Upper lobe of right lung (tissue), 1 donor: ENCODE results near the gene AGXT2. TPM values are rescaled to one million over a fixed set of nuclear protein-coding genes. Genes with fewer than 3 reads are reported as not detected.

Source experiments
- ATAC-seq: fragments of 200-7000 bp; cut with Tn5 transposase; one replicate; pipeline ENCODE4 v1.9.1; 2020; ENCODE audit warnings: mild to moderate bottlenecking, moderate library complexity
- DNase-seq: peaks from one replicate; pipeline ENCODE4 v3.0.0-alpha.2; 2020
- H3K27ac ChIP-seq: fragments of 200-600 bp; one replicate; pipeline ENCODE4 v1.8.0; 2022
- H3K27me3 ChIP-seq: fragments of 200-600 bp; one replicate; pipeline ENCODE4 v1.8.0; 2022; ENCODE audit warnings: mild to moderate bottlenecking
- H3K36me3 ChIP-seq: fragments of 200-600 bp; one replicate; pipeline ENCODE4 v1.8.0; 2022
- H3K4me1 ChIP-seq: fragments of 200-600 bp; one replicate; pipeline ENCODE4 v1.8.0; 2022
- H3K4me3 ChIP-seq: fragments of 200-600 bp; one replicate; pipeline ENCODE4 v1.8.0; 2022; ENCODE audit warnings: mild to moderate bottlenecking
- H3K9me3 ChIP-seq: fragments of 200-600 bp; one replicate; pipeline ENCODE4 v1.8.0; 2022
- intact Hi-C: fragments of 100-400 bp; cut with DNase I; formaldehyde crosslinking; loops from one replicate; pipeline ENCODE4 v1.11.0; 2022
- total RNA-seq: library from RNA; stranded (reverse); fragmentation: NEBNext Ultra II Directional; extraction: Animal tissue kit (Norgen Biotek cat#: 25700); gene quantifications from one replicate; pipeline ENCODE4 v1.2.1, GENCODE V29; 2021
- TF ChIP-seq, protein P1 (sequence below): fragments of 200-600 bp; IDR thresholded peaks from one replicate; pipeline ENCODE4 v1.8.0; 2022; ENCODE audit warnings: antibody characterized with exemption
- donor health status: DM: no; HTN: yes; CAD: no; lungs with severe emphysema.

AGXT2 gene
- total RNA-seq, 1 donor from 2014 or later = not detected

DNA sequence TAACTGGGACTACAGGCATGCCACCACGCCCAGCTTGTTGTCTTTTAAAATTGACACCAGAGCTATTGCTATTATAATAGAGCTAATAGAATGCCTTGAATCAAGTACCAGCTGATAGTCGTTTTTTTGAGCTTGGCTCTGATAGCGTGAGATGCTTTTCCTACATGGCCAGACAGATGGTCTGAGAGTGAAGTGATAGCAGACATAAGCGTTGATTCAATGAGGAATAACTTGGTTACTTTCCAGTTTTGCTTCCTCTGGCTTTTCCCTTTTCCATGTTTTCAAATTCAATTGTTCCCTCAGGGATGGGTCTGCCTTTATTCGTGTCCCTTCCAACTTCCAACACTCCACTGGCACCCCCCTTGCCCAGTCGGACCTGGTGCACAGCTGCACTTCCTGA is 15.4 kb downstream of the AGXT2 start:
- H3K4me1 ChIP-seq = no peaks in the 10 kb centered on the region
- H3K36me3 ChIP-seq = no peaks in the 10 kb centered on the region
- intact Hi-C loops = no loop called here
- no peaks in the 10 kb centered on the region for H3K27me3 ChIP-seq
- ATAC-seq = no peak
- TF ChIP-seq, protein P1, sequence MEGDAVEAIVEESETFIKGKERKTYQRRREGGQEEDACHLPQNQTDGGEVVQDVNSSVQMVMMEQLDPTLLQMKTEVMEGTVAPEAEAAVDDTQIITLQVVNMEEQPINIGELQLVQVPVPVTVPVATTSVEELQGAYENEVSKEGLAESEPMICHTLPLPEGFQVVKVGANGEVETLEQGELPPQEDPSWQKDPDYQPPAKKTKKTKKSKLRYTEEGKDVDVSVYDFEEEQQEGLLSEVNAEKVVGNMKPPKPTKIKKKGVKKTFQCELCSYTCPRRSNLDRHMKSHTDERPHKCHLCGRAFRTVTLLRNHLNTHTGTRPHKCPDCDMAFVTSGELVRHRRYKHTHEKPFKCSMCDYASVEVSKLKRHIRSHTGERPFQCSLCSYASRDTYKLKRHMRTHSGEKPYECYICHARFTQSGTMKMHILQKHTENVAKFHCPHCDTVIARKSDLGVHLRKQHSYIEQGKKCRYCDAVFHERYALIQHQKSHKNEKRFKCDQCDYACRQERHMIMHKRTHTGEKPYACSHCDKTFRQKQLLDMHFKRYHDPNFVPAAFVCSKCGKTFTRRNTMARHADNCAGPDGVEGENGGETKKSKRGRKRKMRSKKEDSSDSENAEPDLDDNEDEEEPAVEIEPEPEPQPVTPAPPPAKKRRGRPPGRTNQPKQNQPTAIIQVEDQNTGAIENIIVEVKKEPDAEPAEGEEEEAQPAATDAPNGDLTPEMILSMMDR = no peak
- no peak overlapping the region for H3K27ac ChIP-seq
- no peaks in the 10 kb centered on the region for H3K9me3 ChIP-seq
- no peak for DNase-seq
- H3K4me3 ChIP-seq = no peak overlapping the region

DNA sequence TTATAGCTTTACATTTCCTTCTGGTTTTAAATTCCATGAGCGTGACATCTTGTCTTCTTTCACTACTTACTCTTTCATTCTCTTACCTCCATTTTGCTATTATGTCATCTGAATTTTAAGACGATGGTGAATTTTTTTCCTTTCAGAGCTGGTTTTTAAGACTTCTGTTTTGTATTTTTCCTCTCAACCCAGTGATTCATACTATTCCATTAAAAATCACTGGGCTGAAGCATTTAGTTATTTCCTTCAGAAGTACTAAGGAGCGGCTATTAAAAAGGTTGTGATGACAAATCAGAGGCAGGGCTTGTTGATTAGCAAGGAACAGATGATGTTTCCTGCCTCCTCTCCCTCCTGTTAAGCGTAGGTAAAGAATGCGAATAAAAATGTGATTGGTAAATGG is 16.5 kb downstream of the AGXT2 start:
- Histone ChIP-seq H3K4me3 (no peak overlapping the region), H3K4me1 (no peaks in the 10 kb centered on the region), H3K9me3 (no peaks in the 10 kb centered on the region), H3K27me3 (no peaks in the 10 kb centered on the region), H3K36me3 (no peaks in the 10 kb centered on the region), H3K27ac (no peak overlapping the region)
- no peak for DNase-seq
- TF ChIP-seq, protein P1 = no peak
- ATAC-seq = no peak
- intact Hi-C loops = no loop called here

DNA sequence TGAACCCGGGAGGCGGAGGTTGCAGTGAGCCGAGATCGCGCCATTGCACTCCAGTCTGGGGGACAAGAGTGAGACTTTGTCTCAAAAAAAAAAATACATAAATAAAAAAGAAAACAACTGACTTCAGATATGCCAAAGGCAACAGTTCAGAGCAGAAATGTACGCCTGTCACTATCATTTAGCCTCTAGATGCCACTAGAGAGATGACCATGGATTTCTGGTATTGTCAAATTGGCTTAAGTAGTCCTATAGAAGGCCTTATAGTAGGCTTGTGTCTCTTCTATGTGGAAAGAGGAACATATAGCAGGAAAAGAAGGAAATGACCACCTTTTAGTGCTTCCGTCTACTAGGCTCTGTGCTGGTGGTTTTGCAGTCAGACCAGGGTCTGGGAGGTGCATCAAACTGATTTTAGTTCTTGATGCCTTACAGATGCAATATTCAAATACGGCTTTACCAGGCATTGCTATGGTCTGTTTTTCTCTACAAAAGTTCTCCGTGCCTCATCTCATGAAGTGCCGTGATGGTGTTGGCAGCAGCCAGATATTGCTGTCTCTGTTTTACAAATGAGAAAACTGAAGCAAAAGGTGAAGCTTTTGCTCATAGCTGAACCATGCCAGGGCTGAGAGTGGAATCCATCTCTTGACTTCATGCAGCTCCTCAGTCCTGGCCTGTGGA is 17.2 kb downstream of the AGXT2 start:
- intact Hi-C loops = no loop called here
- TF ChIP-seq, protein P1 = no peak
- Histone ChIP-seq H3K27me3 (no peaks in the 10 kb centered on the region), H3K27ac (no peak overlapping the region), H3K4me1 (no peaks in the 10 kb centered on the region), H3K9me3 (no peaks in the 10 kb centered on the region), H3K36me3 (no peaks in the 10 kb centered on the region), H3K4me3 (no peak overlapping the region)
- ATAC-seq (no peak), DNase-seq (no peak)

DNA sequence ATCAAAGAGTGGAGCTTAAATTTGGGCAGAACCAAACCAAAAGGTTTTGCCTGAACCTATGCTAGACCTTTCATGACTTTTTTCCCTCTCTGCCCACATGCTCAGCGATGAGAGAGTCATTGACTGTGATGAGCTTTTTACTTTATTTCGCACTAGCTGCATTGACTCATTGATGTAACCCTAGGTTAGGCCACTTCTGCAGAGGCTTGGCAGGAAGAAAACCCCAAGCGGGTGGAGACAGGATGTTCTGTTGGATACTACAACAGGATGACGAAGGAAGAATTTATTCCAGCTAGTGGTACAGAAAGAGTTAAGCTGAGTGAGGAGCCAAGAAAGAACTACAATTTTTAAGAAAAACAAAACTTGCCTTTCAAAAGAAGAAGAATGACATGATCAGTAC is 18.4 kb downstream of the AGXT2 start:
- no peak for ATAC-seq
- TF ChIP-seq, protein P1 = no peak

DNA sequence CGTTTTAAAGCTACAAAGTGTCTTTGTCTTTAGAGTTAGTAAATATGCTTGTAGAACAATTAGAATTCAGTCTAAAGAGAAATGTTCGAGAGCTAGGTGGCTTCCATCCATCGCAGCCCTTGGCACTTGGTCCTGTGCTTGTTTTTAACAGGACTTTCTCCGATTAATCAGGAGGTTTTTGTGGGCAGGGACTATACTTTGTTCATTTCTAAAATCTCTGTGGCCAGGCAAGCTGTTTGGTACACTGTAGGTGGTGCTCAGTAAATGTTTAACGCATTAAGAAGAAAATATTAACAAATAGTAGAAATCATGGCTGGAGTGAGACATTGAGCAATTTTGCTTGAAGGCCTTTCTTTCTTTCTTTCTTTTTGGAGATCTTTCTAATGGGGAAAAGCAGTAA is 20.8 kb downstream of the AGXT2 start:
- TF ChIP-seq, protein P1 = no peak
- Histone ChIP-seq H3K27ac (peak overlapping the region; percentile 49), H3K27me3 (no peaks in the 10 kb centered on the region), H3K36me3 (no peaks in the 10 kb centered on the region), H3K9me3 (no peaks in the 10 kb centered on the region), H3K4me3 (no peak overlapping the region), H3K4me1 (no peaks in the 10 kb centered on the region)
- intact Hi-C loops = no loop called here
- ATAC-seq = peak; percentile 61
- DNase-seq = no peak

More for the DNA sequence above, 18.4 kb downstream of the AGXT2 start:
- Histone ChIP-seq H3K4me1 (no peaks in the 10 kb centered on the region), H3K27ac (no peak overlapping the region), H3K9me3 (no peaks in the 10 kb centered on the region), H3K27me3 (no peaks in the 10 kb centered on the region), H3K4me3 (no peak overlapping the region), H3K36me3 (no peaks in the 10 kb centered on the region)
- DNase-seq = no peak
- intact Hi-C loops = no loop called here
